ENCODE data around the gene GRPEL2. TPM values are rescaled to one million over a fixed set of nuclear protein-coding genes. Genes with fewer than 3 reads are reported as not detected.

GRPEL2 gene
- total RNA-seq, 2 donors from 2014 or later = 7.9 to 9.7 TPM

DNA sequence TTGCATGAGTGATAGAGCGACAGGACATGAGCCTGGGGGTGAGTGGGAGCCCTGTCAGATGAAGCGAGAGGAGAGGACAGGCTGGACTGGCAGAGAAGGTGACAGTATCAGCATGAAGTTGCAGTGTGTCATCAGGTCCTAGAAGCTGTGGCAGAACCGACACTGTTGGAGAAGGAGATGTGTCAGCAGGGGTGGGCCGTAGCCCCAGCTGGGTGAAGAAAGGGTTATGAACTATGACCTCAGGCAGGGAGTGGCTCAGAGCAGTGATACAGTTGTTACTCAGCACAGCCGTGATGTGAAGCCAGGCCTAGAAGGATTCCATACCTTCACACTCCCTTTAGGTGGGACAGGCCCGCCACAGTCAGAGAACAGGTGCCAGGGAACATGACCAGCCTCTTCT is 20.1 kb downstream of the GRPEL2 start:
- no peak overlapping the region for H3K4me3 ChIP-seq
- ATAC-seq (ENCODE audit: insufficient number of reproducible peaks, low FRiP score, low read depth) = no peak
- H3K36me3 ChIP-seq = no peaks in the 10 kb centered on the region
- no peaks in the 10 kb centered on the region for H3K27me3 ChIP-seq (replicated peaks; ENCODE audit: insufficient read depth)
- H3K9me3 ChIP-seq = no peaks in the 10 kb centered on the region
- H3K27ac ChIP-seq = no peak overlapping the region
- H3K4me1 ChIP-seq (ENCODE audit: control insufficient read depth in 1 of 2, low read depth in 2 of 2) = peaks cover 3 to 34% of the 10 kb centered on the region in 2 donors
- no peak for TF ChIP-seq CTCF (IDR thresholded peaks at IDR 0.05)
- DNase-seq (ENCODE audit: low spot score) = no peak

GRCh38 chr5:149366169-149366729 is 20.9 kb downstream of the GRPEL2 start:
- TF ChIP-seq CTCF (IDR thresholded peaks at IDR 0.05) = no peak
- H3K36me3 ChIP-seq = no peaks in the 10 kb centered on the region
- H3K9me3 ChIP-seq = no peaks in the 10 kb centered on the region
- no peak overlapping the region for H3K4me3 ChIP-seq
- H3K27ac ChIP-seq = no peak overlapping the region
- H3K27me3 ChIP-seq (replicated peaks; ENCODE audit: insufficient read depth) = no peaks in the 10 kb centered on the region
- DNase-seq (ENCODE audit: low spot score) (no peak), ATAC-seq (ENCODE audit: insufficient number of reproducible peaks, low FRiP score, low read depth) (no peak)
- H3K4me1 ChIP-seq (ENCODE audit: control insufficient read depth in 1 of 2, low read depth in 2 of 2) = peaks cover 6 to 42% of the 10 kb centered on the region in 2 donors

GRCh38 chr5:149367249-149367971 is 22.1 kb downstream of the GRPEL2 start:
- H3K4me1 ChIP-seq (ENCODE audit: control insufficient read depth in 1 of 2, low read depth in 2 of 2) = peaks cover 18 to 54% of the 10 kb centered on the region in 2 donors
- H3K27me3 ChIP-seq (replicated peaks; ENCODE audit: insufficient read depth) = no peaks in the 10 kb centered on the region
- ATAC-seq (ENCODE audit: insufficient number of reproducible peaks, low FRiP score, low read depth) (peak; percentile 80), DNase-seq (ENCODE audit: low spot score) (no peak)
- no peaks in the 10 kb centered on the region for H3K9me3 ChIP-seq
- no peaks in the 10 kb centered on the region for H3K36me3 ChIP-seq
- H3K4me3 ChIP-seq = peak overlapping the region; percentile 26
- H3K27ac ChIP-seq = peak overlapping the region; percentile 52
- peak; percentile 91 for TF ChIP-seq CTCF (IDR thresholded peaks at IDR 0.05)

- ATAC-seq (ENCODE audit: insufficient number of reproducible peaks, low FRiP score, low read depth) = no peak
- H3K27me3 ChIP-seq (replicated peaks; ENCODE audit: insufficient read depth) = no peaks in the 10 kb centered on the region
- peak overlapping the region; percentile 19 to 52 for H3K27ac ChIP-seq
- H3K4me1 ChIP-seq (ENCODE audit: control insufficient read depth in 1 of 2, low read depth in 2 of 2) = peaks cover 24 to 61% of the 10 kb centered on the region in 2 donors
- H3K36me3 ChIP-seq = no peaks in the 10 kb centered on the region
- DNase-seq (ENCODE audit: low spot score) = no peak
- peak overlapping the region; percentile 26 for H3K4me3 ChIP-seq
- no peak for TF ChIP-seq CTCF (IDR thresholded peaks at IDR 0.05)
- no peaks in the 10 kb centered on the region for H3K9me3 ChIP-seq
These were observed 22.8 kb downstream of the GRPEL2 start for GRCh38 chr5:149367972-149368645.

- H3K4me1 ChIP-seq (ENCODE audit: control insufficient read depth in 1 of 2, low read depth in 2 of 2) = peaks cover 24 to 72% of the 10 kb centered on the region in 2 donors
These were observed 25.6 kb downstream of the GRPEL2 start for GRCh38 chr5:149370878-149371277.

More at GRCh38 chr5:149370878-149371277, 25.6 kb downstream of the GRPEL2 start:
- H3K36me3 ChIP-seq = no peaks in the 10 kb centered on the region
- H3K9me3 ChIP-seq = no peaks in the 10 kb centered on the region
- H3K27ac ChIP-seq = peak overlapping the region; percentile 81 to 94
- ATAC-seq (ENCODE audit: insufficient number of reproducible peaks, low FRiP score, low read depth) = no peak
- H3K4me3 ChIP-seq = no peak overlapping the region
- DNase-seq (ENCODE audit: low spot score) = no peak
- no peaks in the 10 kb centered on the region for H3K27me3 ChIP-seq (replicated peaks; ENCODE audit: insufficient read depth)
- no peak for TF ChIP-seq CTCF (IDR thresholded peaks at IDR 0.05)

Measured in thoracic aorta (tissue), 2 donors.